Hindlimb muscle (tissue), 1 donor: ENCODE data around the gene HMGXB3. TPM values are rescaled to one million over a fixed set of nuclear protein-coding genes. Genes with fewer than 3 reads are reported as not detected.

ENCODE experiments used
- DNase-seq: peaks from one replicate; pipeline ENCODE4 v3.0.0-alpha.2; 2013
- polyA plus RNA-seq: library from polyadenylated mRNA; unstranded; fragments of 120-200 nt; gene quantifications from one replicate; pipeline ENCODE4 v1.2.1, GENCODE V29; 2013; ENCODE audit not compliant: insufficient read length

The HMGXB3 gene
- polyA plus RNA-seq, 1 donor = 22.5 TPM

DNA sequence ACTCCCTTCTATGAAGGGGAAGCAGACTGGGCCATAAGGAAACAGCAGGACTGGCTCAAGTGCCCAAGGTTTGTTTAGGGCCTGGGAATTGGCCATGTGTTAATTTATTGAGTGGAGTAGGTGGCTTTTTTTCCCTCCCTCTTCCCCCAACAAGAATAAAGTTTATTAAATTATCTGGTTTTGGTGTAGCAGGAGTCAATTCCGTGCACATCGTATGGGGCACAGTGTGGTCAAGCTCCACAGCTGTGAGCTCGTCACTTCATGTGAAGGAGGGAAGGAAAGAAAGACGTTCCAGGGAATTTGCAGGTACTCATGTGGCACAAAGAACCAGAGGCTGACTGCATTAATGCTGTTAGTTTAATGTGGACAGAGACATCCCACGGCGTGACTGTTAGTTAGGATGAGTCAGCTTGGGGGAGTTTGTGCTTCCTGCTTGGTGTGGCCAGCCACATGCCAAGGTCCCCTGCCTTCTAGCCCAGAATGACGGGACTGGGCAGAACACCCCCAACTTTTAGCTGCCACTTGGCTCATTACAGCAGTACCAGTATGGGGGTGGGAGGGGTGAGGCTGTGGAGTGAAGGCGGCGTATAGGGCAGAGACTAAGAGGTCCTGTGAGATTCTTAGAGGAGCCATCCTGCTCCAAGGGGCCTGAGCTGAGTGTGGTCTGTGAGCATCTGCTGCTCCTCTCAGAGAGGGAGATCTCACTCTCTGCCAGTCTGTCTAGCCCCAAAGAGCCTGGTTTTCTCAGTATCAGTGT is 52.6 kb downstream of the HMGXB3 start:
- no peak for DNase-seq

DNA sequence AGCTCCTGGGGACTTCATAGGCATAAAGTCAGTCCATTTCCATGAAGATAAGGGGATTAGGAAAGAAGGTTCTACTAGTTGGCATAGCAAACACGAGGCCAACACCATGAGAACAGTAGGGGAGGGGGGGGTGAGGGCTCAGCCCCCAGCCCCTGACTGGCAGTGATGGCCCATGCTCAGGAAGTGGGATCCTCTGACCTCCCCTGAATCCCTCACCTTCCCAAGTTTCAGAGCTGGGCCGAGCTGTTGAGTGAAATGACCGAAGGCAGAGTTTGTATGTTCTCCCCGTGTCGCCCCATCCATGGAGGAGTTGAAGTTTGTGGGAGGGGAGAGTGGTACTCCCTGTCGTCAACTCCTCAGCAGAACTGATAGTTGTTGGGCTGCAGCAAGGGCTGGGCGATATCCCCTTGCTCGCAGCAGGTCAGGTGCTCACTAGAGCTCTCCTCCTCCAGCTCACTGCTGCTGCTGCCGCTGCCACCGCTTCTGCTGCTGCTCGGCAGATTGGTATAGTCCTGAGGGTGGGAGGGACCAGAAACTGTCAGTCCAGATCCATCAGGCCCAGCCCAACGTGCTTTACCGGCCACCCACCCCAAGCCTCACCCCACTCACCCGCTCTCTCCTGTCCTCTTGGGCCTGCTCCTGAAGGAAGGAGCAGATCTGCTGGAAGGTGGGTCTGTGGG is 53.3 kb downstream of the HMGXB3 start:
- no peak for DNase-seq

DNA sequence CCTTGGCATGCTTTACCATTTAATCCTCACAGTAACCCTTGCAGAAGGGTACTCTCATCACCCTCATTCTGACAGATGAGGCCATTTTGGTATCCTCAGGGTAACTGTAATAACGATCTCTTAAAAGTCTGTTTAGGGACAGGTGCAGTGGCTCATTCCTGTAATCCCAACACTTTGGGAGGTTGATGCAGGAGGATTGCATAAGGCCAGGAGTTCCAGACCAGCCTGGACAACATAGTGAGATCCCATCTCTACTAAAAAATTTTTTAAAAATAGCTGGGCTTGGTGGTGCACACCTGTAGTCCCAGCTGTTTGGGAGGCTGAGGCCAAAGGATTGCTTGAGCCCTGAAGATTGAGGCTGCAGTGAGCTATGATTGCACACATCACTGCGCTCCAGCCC is 54.0 kb downstream of the HMGXB3 start:
- no peak for DNase-seq

DNA sequence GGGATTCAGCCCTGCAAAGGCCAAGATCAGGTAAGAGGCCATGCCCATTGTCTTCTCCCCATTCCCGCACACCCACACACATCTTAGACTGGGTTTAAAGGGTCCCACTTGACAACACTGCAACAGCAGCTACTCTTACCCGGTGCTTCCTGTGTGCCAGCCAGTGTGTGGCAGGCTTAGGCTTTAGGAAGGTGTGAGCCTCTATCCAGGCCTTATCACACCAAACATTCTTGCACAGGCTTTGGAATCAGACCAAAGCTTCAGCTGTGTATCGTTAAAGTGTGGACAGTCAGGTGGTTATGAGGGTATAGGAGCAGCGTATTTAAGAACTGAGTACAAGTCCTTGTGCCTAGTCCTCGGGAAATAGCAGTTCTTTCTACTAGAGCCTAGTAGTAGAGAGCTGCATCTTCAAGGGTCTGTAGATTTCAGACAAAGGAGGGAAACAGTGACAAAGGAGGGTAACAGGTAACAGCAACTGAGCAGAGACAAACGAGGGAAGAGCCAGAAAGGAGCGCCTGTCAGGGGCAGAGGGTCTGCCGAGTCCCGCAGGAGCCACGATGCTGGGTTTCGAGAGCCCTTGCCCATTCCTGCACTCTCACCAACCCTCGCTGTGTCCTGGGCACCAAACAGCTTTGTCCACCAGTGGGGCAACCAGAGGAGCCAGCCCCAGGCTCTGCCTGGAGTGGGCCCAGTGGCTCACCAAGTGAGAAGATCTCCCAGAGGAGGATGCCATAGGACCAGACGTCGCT is 55.0 kb downstream of the HMGXB3 start:
- no peak for DNase-seq

DNA sequence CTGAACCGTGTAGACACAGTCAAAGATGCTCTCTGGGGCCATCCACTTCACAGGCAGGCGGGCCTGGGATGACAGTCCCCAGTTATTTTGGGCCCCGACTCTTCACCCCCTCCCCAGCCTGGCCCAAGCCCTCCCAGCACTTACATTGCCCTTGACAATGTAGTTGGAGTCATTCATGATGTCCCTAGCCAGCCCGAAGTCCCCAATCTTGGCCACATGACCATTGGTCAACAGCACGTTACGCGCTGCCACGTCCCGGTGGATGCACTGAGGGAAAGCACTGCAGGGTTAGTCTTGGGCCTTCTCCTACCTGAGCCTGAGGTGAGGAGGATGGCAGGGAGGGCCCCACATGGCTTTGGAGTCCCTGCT is 55.5 kb downstream of the HMGXB3 start:
- no peak for DNase-seq

DNA sequence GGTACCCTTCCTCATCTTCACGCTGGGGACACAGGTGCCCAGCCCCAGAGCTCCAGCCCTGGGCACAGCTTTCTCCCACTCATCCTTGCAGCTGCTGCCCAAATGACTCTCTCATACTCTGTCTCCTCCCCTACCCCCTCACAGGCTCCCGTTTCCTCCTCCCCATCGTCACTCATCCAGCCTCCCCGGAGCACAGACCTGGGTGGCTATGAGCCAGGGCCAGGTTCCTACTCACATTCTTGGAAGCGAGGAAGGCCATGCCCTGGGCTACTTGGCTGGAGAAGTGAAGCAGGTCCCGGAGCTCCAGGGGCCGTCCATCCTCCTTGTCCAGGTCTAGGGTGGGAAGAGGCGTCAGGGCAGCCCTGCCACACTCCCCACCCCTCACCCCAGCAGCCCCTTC is 56.5 kb downstream of the HMGXB3 start:
- DNase-seq = no peak

DNA sequence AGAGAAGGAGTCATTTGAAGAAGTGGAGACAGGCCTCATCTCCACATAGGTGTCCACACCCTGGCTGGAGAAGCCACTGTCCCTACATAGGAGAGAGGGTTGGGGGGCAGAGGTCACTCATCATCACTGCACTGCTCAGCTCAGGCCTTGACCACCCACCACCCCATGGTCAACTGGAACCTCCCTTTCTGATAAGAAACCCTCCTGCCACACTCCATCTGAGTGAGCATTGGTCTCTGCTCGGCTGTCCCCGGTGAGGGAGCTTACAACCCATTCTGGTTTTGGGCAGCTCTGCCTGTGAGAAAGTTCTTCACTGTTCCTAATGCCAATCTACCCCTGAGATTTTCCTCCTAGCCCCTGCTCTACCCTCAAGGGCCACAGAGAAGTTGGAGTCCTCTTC is 57.0 kb downstream of the HMGXB3 start:
- DNase-seq = no peak

DNA sequence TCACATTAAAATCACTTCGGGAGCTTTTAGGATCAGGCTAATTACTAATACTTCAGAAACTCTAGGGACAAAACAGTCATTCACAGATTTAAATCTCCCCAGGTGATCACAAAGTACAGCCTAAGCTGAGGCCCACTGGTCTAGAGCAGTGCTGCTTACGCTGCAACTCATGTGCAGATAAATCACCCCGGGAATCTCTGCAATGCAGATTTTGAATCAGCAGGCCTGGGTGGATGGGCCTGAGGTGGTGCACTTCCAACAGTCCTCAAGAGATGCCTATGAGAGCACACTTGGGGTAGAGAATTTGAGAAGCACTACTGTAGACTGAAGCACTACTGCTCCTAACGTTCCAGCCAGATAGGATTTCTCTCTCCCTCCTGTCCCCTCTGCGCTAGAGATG is 57.5 kb downstream of the HMGXB3 start:
- no peak for DNase-seq

DNA sequence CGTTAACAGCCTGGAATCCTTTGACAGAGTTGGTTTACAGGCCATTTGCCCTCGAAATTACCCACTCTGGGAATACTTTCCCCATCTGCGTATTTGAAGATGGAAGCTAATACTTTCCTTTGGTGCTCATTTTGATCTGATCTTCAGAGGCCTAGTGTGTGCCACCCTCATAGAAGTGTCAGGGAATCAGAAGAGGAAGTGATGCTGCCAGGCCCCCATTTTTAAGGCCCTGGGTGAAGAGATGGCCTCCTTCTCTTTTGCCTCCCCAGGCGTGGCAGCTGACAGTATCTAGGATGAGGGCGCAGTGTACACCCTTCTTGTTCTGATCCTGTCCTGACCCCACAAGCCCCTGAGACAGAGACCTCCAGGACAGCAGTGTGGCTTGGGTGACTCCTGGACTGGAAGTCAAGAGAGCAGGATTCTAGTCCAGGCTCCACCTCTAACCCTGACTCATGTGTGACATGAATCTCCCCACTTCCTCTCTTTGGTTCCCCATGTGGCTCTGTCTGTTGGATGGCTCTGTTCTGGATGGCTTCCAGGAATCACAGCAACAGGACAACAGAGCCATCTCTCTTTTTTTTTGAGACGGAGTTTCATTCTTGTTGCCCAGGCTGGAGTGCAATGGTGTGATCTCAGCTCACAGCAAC is 58.1 kb downstream of the HMGXB3 start:
- peak; percentile 54 for DNase-seq

DNA sequence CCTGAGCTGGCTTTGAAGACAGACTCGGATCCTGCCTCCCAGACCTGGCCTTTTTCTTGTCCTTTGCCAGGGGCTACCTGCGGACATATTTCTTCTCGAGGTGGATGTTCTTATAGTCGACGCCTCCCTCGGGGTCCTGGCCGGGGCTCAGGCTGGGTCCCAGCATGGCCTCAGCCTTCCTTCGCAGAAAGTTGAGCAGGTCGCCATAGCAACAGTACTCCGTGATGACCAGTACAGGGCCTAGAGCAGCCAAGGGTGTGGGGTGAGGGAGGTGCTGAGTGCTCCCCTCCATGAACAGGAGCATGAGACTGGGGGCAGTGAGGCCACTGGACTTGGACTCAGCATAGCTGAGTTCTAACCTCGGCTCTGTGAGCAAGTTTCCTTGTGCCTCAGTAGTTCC is 59.1 kb downstream of the HMGXB3 start:
- DNase-seq = no peak

DNA sequence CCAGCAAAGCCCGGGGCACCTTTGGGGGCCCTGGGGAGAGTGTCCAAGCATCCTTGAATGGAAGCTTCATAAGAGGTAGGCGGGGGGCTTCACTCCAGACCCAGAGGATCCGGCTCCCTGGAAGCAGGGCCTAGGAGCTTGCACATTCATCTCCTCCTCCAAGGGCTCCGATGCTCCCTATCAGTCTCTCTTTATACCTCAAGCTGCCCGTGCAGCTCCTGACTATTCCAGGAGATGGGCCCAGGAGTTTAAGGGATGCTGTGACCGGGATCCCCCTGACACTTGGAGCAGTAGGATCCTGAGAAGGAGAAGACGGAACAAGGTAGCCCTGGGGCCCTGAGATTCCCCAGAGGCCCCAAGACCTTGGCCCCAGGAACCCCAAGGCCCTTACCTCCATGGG is 59.9 kb downstream of the HMGXB3 start:
- no peak for DNase-seq

DNA sequence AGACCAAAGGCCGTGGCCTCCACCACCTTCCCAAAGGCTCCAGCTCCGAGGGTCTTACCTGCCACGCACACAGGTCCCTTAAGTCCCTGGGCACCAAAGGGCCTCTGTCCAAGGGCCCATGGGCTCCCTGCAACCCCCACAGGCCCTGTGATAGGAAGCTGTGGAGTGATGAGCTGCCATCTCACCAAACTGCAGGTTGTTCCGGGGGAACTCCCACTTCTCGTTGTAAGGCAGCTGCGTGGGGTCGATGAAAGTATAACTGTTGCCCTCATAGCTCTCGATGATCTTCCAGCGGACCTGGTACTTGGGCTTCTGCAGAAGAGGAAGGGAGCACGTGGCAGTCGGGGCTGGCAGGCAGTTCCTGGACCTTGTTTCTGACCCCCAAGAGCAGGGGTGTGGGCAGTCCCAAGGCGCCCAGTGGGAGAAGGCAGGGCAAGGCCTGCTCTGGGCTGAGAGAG is 61.0 kb downstream of the HMGXB3 start:
- DNase-seq = no peak

DNA sequence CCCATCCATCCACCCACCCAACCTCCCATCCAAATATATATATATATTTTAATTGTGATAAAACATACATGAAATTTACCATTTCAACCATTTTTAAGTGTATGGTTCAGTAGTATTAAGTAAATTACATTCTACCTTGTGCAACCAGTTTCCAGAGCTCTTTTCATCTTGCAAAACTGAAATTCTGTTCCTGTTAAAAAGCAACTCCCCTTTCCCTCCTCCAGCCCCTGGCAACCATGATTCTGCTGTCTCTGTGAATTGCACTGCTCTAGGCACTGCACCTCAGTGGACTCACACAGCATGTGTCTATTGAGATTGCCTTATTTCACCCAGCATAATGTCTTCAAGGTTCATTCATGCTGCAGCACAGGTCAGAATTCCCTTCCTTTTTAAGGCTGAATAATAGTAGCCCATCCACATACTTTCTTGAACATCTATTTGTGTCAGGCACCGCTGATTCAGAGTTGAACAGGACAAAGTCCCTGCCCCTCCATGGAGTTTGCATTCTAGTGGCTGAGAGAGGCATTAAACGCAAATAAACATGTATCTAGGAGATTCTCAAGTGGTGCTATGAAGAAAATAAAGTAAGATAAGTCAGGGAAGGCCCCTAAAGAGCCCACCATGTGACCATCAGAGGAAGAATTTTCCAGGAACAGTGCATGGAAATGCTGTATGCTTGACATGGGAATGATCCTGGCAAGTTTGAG is 61.8 kb downstream of the HMGXB3 start:
- no peak for DNase-seq

DNA sequence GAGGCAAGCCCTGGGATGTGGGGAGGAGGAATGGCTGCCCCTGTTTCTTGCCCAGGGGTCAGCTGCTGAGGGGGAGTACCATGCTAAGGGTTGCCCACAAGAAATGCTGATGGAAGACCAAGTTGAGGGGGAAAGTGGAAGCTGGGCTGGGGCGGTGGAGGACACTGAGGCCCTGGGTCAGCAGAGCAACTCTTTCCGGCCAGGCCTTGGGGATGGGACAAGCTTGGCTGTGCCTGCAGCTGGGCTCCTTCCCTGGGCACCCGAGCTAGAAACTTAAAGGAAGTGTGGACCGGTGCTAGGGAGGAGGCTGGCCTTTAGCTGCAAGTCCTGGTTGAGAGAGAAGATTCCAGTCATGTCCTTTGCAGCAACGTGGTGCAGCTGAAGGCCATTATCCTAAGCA is 63.1 kb downstream of the HMGXB3 start:
- DNase-seq = no peak

DNA sequence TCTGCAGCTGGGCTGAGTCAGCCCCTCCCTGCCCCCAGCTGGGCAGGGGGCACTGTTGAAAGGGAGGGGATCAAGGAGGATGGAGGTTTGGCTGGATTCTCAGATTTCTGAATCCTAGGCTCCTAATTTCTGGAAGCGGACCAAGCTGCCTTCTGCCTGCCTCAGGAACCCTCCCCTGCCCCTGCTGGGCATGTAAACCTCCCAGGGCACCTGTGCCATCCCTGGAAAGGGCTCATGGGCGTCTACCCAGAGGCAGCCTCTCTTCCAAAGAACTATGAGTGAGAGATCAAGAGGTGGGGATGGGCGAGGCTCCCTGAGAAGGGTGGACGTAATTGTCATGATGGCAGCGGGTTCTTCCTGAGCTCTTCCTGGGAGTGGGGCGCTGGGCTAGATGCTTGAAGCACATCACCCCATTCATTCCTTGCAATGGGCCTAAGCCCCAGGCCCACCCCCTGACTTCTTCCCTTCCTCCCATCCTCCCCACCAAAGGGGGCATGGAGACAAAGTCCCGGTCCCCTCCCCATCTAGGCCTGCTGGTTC is 64.2 kb downstream of the HMGXB3 start:
- DNase-seq = no peak

DNA sequence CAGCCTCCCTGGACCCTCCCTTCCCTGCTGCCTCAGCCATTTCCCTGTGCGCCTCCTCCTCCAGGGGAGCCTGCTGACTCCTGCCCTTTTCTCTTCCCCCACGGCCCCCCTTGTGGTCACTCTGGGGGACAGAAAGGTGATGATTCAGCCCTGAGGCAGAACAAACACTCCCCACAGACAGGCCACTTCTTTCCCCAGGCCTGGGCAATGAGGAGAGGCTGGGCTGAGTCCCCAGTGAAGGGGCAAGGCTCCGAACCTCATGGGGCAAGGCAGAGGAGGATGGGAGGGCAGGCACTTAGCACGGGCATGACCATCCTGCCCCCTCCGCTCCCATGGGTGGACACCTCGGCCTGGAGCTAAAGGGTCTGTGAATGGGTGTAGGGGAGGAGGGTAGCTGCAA is 64.8 kb downstream of the HMGXB3 start:
- DNase-seq = no peak

DNA sequence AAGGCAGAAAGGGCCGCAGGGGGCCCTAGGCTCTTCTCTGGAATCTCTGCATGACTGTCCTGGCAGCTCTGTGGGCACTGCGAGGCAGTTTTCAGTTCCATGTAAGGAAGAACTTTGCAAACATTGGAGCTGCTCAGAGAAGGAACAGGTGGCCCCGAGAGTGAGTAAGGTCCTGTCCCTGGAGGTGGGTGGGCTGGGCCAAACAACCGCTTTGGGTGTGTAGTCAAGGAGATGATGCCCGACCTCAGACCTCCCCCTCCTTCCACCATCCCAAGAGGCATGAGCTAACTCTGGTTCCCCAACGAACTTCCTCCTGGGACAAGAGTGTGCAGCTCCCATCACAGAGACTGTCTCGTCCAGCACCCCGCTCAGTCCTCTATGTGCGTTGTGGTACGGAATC is 65.3 kb downstream of the HMGXB3 start:
- no peak for DNase-seq

DNA sequence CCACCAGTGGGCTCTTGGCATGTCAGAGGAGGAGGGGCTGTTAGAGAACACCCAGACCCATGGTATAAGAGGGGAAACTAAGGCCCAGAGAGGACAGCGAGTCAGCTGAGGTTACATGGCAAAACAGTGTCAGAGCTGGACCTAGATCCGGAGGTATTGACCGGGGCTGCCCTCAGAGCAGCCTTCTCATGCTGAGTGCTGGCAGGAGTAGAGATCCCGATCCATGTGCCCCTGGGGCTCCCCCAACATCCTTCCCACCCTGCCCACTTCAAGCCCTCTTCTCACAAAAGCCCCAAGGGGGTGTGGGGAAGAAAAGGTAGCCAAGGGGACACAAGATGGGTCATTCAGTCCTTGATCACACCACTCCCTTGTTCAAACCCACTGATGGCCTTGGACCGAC is 65.9 kb downstream of the HMGXB3 start:
- DNase-seq = no peak

DNA sequence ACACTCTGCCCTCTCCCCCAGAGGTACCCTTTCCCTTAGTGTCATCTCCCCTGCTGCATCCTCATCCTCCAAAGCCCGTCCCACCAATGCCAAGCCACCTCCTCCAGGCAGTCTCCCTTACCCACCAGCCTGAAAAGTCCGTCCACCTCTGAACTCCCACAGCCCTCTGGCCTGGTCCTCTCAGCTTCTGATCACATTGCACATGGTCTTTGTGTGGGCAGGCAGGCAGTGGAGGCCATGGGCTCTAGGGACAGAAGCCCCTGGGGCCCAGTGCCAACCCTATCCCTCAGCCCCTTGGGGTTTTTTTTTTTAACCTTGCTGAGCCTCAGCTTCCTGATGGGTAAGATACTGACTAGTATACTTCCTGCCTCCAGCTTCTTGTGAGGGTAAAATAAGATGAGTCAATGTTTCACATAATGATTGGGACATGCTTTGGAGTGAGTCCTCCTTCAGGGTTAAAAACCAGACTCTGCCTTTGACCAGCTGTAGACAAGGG is 66.4 kb downstream of the HMGXB3 start:
- no peak for DNase-seq

DNA sequence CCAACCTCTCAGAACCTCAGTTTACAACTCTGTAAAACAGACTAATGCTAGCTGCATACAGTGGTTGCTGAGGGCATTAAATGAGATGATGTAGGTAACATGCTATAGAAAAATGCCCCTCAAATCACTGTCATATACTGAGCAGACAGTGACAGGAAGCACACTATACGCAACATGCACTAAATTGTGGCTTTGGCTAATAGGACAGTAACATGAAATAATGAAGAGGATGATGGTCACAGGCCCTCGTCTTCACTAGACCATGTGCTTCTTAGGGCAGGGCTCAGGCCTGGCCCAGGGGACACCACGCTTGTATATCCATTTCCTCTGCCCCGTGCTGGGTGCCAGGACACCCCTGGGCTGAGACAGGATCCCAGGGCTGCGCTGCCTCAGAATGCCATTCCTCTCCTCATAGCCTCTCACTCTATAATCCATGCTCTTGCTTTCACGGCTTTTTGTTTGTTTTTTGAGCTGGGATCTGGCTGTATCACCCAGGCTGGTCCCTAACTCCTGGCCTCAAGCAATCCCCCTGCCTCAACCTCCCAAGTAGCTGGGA is 66.9 kb downstream of the HMGXB3 start:
- no peak for DNase-seq

DNA sequence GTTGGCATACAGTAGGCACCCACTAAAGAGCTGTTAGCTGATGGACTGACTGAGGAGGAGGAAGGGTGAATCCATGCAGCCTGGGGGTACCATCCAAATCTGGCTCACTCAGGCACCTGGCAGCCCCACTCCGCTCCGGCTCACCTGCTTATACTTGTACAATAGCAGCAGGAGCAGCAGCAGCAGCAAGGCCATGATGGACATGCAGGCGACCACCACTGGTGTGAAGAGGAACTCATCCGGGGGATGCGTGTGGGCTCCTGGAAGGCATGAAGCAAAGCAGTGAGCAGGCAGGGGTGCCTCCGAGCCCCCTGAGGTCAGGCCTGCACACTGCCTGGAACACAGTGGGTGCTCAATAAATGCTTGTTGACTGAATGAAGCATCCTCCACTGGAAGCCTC is 67.5 kb downstream of the HMGXB3 start:
- no peak for DNase-seq

DNA sequence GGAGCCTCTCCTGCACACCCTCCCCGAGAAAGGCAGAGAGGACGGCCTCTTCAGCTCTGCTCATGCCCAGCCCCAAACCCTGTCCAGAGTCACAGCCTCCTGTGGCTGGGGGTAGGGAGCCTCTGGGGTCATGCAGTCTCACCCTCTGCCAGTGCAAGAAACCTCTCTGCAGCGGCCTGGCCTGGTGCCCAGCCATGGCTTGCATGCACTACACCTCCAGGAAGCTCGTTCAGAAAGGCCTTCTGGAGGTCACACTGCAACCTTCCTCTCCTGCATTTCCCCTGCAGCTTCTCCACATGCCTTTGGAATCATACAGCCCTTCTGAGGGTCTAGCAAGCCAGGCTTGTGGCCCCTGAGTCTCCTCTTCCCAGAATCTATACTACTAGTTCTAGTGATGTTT is 67.9 kb downstream of the HMGXB3 start:
- DNase-seq = no peak
